ENCODE measurements around the gene TTC33.

TTC33 gene

GRCh38 chr5:40614923-40615585 lies 140.7 kb downstream of the TTC33 start:
- no peak for DNase-seq (ENCODE audit: low spot score)

- DNase-seq (ENCODE audit: low spot score) = no peak
Measured at GRCh38 chr5:40614466-40614865, 141.3 kb downstream of the TTC33 start.

GRCh38 chr5:40607202-40607601 lies 148.6 kb downstream of the TTC33 start:
- DNase-seq (ENCODE audit: low spot score) = no peak

GRCh38 chr5:40606077-40606765 lies 149.5 kb downstream of the TTC33 start:
- no peak for DNase-seq (ENCODE audit: low spot score)

GRCh38 chr5:40605295-40605958 lies 150.3 kb downstream of the TTC33 start:
- no peak for DNase-seq (ENCODE audit: low spot score)

GRCh38 chr5:40603378-40603777 lies 152.4 kb downstream of the TTC33 start:
- no peak for DNase-seq (ENCODE audit: low spot score)

GRCh38 chr5:40601198-40601868 lies 154.4 kb downstream of the TTC33 start:
- no peak for DNase-seq (ENCODE audit: low spot score)

GRCh38 chr5:40600383-40600782 lies 155.4 kb downstream of the TTC33 start:
- no peak for DNase-seq (ENCODE audit: low spot score)

GRCh38 chr5:40599676-40600075 lies 156.1 kb downstream of the TTC33 start:
- DNase-seq (ENCODE audit: low spot score) = no peak

- DNase-seq (ENCODE audit: low spot score) = no peak
Measured at GRCh38 chr5:40594811-40595210, 160.9 kb downstream of the TTC33 start.

- DNase-seq (ENCODE audit: low spot score) = peak; percentile 35
Measured at GRCh38 chr5:40591727-40592396, 163.9 kb downstream of the TTC33 start.

GRCh38 chr5:40587376-40587775 lies 168.4 kb downstream of the TTC33 start:
- DNase-seq (ENCODE audit: low spot score) = no peak

- no peak for DNase-seq (ENCODE audit: low spot score)
Measured at GRCh38 chr5:40585537-40586267, 170.1 kb downstream of the TTC33 start.

- no peak for DNase-seq (ENCODE audit: low spot score)
Measured at GRCh38 chr5:40584054-40584453, 171.7 kb downstream of the TTC33 start.

GRCh38 chr5:40578501-40579451 lies 177.0 kb downstream of the TTC33 start:
- peak; percentile 93 for DNase-seq (ENCODE audit: low spot score)

GRCh38 chr5:40577718-40578117 lies 178.0 kb downstream of the TTC33 start:
- DNase-seq (ENCODE audit: low spot score) = no peak

GRCh38 chr5:40575921-40576320 lies 179.8 kb downstream of the TTC33 start:
- peak; percentile 53 for DNase-seq (ENCODE audit: low spot score)

- DNase-seq (ENCODE audit: low spot score) = no peak
Measured at GRCh38 chr5:40575411-40575810, 180.3 kb downstream of the TTC33 start.

GRCh38 chr5:40572937-40573336 lies 182.8 kb downstream of the TTC33 start:
- no peak for DNase-seq (ENCODE audit: low spot score)

- DNase-seq (ENCODE audit: low spot score) = no peak
Measured at GRCh38 chr5:40572391-40572790, 183.4 kb downstream of the TTC33 start.
